GM19467 (cell line): ENCODE data around the gene ACTL8.

Source experiments
- ATAC-seq: cut with Tn5 transposase; IDR thresholded peaks from one replicate; pipeline ENCODE4 v1.9.1; 2021; ENCODE audit warnings: mild to moderate bottlenecking, moderate library complexity; ENCODE audit not compliant: unreplicated experiment

Gene ACTL8

DNA sequence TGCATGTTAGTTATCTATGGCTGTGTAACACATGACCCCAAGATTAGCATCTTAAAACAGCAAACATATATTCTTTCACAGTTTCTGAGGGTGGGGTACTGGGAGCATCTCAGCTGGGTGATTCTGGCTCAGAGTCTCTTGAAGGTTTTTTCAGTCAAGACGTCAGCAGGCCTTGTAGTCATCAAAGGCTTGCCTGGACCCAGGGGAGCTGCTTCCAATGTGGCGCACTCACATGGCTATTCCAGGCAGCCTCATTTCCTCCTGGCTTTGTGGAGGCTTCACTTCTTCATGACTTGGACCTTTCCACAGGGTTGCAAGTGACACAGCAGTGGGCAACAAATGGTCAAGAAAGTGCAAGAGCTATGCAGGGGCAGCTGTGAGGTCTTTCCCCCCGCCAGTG lies 114.7 kb downstream of the ACTL8 start:
- ATAC-seq = no peak

- ATAC-seq = no peak
Observed at GRCh38 chr1:17870679-17871078, 115.5 kb downstream of the ACTL8 start.

GRCh38 chr1:17873007-17873675 lies 118.0 kb downstream of the ACTL8 start:
- no peak for ATAC-seq

GRCh38 chr1:17874231-17874630 lies 119.1 kb downstream of the ACTL8 start:
- ATAC-seq = no peak

DNA sequence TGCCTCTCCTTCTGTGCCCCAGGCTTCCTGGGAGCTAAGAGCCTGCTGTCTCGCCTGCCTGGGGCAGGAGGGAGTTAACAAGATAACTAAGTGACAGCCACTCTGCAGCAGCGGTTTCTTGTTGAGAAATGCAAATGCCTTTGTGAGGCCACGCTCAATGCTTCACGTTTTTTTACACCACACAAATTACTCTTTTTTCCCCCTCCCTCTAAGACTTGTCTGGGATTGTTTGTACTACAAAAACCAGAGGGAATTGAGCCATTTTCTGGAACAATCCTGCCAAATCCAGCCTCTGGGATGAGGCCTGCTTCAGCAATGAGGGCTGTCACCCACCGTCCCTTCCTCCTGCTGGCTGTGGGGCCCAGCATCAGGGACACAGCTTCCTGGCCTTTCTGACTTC lies 119.6 kb downstream of the ACTL8 start:
- no peak for ATAC-seq

DNA sequence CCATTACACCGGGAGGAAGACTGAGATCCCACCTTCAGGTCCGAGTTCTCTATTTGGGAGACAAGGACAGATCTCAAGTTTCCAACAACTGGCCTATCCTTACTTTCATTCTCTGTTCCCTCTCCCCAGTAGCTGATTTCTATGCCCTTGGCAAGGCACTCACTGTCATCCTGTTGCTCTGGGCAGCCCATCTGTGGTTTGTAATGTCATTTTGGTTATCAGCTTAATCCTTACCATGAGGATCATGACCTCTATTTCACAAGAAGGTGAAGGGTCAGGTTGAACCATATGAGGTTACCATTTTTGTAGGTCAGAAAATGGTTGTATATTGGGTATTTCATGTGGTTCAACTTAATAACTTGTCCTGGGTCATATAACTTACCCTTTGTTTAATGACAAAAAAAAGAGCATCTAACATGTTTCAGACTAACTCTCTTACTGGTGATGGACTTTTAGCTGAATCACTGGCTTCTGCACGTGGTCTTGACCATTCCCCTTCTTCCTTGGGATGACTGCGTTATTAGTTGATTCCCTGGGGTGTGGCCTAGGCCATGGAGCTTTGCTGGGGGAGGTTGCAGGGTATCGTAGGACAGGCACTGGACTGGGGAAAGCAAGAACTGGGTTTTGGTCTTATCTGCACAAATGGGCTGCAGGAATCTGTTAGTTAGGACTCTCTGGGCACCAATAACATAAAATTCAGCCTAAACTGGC lies 120.2 kb downstream of the ACTL8 start:
- no peak for ATAC-seq

DNA sequence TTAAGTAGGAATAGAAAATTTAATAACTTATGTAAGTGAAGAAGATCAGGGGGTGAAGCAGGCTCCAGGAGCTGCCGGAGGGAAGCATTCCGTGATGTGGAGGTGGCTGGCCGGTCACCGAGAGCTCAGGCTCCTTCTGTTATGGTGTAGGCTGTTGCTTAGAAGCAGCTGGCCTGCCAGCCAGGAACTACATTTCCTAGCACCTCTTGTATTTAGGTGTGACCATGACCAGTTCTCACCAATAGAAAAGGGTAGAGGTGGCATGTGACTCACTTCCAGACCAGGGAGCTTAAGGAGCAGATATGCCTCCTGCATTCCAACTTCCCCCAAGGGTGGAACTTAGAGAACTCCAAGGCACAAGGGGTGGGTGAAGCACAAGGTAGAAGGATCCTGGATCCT lies 120.7 kb downstream of the ACTL8 start:
- no peak for ATAC-seq
